H1 (cell line): ENCODE data around the gene FARS2. TPM values are rescaled to one million over a fixed set of nuclear protein-coding genes. Genes with fewer than 3 reads are reported as not detected.

Experiments used
- BACH1 ChIP-seq: IDR thresholded peaks from 2 replicates; pipeline ENCODE4 v1.6.1; 2012; ENCODE audit warnings: low read length, improper control_type of control experiment
- BCL11A ChIP-seq, 2 experiments: IDR thresholded peaks; one replicate each; pipeline ENCODE4 v1.6.1; 2011; ENCODE audit warnings: low read depth in 2 of 2, low read length in 2 of 2, mild to moderate bottlenecking in 2 of 2
- CHD1 ChIP-seq: IDR thresholded peaks from 2 replicates; pipeline ENCODE4 v1.6.1; 2012; ENCODE audit warnings: low read depth, low read length, improper control_type of control experiment
- HDAC2 ChIP-seq, 2 experiments: fragments of 300-600 bp in 1 of 2; sonication (generic) in 1 of 2; IDR thresholded peaks; 2 replicates each; pipeline ENCODE4 v1.6.1; 2011 to 2012; ENCODE audit warnings: low read depth in 2 of 2, low read length in 2 of 2, mild to moderate bottlenecking in 2 of 2, moderate library complexity in 2 of 2, borderline replicate concordance in 1 of 2, inconsistent platforms in 1 of 2
- JUN ChIP-seq: IDR thresholded peaks from 2 replicates; pipeline ENCODE4 v1.6.1; 2011; ENCODE audit warnings: low read depth, mild to moderate bottlenecking, improper control_type of control experiment, low read length
- KDM4A ChIP-seq: IDR thresholded peaks from one replicate; pipeline ENCODE4 v1.7.1; 2012; ENCODE audit warnings: low read depth, mild to moderate bottlenecking, moderate library complexity, low read length, inconsistent platforms; ENCODE audit not compliant: severe bottlenecking
- RXRA ChIP-seq: IDR thresholded peaks from 2 replicates; pipeline ENCODE4 v1.6.1; 2011; ENCODE audit warnings: low read depth, mild to moderate bottlenecking, low read length, moderate library complexity; ENCODE audit not compliant: insufficient read depth
- polyA plus RNA-seq, 7 experiments: library from polyadenylated mRNA; depleted of rRNA in 3 of 7; stranded (reverse) in 5 of 7; unstranded in 2 of 7; fragments of >200 nt in 5 of 7; fragments of 200-250 nt in 2 of 7; gene quantifications; 1 replicate in 5 of 7; 2 replicates in 1 of 7; 4 replicates in 1 of 7; pipeline versions ENCODE4 v1.2.1 to v1.2.3, GENCODE V29; 2011 to 2013; ENCODE audit warnings: missing spikeins in 2 of 7, mixed read lengths in 2 of 7
- total RNA-seq: library from RNA; stranded (reverse); fragmentation: NEBNext Ultra II Directional; extraction: Animal tissue kit (Norgen Biotek cat#: 25700); gene quantifications from 2 replicates; pipeline ENCODE4 v1.2.1, GENCODE V29; 2021
- TF ChIP-seq, protein P1 (sequence below): fragments of 300-600 bp; sonication (generic); IDR thresholded peaks from 2 replicates; pipeline ENCODE4 v1.7.1; 2012; ENCODE audit warnings: low read length, moderate library complexity, mild to moderate bottlenecking, inconsistent platforms; ENCODE audit not compliant: insufficient replicate concordance

Gene FARS2
- total and polyA plus RNA-seq, 2 of the 8 experiments (the other 6 are each of a cell fraction or from before 2014, with no cell fraction given): 11.7 to 14.4 TPM

DNA sequence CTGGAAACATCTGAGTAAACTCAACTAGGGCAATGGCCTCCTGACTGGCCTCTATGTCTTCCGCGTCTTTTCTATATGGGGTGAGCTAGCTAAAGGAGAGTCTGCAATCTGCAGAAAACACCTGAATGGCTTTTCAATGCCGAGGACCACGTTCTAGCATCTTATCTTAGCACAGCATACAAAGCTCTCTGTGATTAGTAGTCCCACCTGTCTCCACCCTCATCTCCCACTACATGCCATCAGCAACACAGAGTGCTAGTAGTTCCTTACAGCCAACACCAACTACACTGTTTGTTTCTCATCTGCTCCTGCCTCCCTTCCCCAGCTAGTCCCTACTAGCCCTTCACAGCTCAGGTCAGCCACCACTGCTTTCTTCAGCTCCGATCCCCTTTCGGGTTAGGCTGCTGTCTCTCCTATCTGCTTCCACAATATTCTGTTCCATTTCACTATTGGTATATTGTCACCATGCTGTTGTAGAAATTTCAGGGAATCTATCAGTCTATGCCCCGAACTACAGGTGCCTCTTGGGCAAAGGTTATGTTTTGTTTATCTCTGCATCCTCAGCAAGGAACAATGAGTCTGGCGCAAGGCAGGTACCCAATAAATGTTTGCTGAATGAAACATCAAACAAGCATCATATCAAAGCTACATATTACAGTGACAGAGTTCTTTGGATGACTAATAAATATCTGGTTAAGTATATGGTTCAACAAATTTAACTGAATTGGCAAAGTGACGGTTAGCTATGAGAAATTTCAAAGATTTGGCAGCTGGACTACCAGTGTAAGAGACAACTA is 12.8 kb upstream of the FARS2 start (continued):
- no peak for TF ChIP-seq CHD1
- no peak for TF ChIP-seq KDM4A
- TF ChIP-seq HDAC2 (IDR thresholded peaks at IDR 0.05; ENCODE audit: borderline replicate concordance in 1 of 2, low read depth in 2 of 2, low read length in 2 of 2): no peak
- no peak for TF ChIP-seq BACH1
- TF ChIP-seq, protein P1, sequence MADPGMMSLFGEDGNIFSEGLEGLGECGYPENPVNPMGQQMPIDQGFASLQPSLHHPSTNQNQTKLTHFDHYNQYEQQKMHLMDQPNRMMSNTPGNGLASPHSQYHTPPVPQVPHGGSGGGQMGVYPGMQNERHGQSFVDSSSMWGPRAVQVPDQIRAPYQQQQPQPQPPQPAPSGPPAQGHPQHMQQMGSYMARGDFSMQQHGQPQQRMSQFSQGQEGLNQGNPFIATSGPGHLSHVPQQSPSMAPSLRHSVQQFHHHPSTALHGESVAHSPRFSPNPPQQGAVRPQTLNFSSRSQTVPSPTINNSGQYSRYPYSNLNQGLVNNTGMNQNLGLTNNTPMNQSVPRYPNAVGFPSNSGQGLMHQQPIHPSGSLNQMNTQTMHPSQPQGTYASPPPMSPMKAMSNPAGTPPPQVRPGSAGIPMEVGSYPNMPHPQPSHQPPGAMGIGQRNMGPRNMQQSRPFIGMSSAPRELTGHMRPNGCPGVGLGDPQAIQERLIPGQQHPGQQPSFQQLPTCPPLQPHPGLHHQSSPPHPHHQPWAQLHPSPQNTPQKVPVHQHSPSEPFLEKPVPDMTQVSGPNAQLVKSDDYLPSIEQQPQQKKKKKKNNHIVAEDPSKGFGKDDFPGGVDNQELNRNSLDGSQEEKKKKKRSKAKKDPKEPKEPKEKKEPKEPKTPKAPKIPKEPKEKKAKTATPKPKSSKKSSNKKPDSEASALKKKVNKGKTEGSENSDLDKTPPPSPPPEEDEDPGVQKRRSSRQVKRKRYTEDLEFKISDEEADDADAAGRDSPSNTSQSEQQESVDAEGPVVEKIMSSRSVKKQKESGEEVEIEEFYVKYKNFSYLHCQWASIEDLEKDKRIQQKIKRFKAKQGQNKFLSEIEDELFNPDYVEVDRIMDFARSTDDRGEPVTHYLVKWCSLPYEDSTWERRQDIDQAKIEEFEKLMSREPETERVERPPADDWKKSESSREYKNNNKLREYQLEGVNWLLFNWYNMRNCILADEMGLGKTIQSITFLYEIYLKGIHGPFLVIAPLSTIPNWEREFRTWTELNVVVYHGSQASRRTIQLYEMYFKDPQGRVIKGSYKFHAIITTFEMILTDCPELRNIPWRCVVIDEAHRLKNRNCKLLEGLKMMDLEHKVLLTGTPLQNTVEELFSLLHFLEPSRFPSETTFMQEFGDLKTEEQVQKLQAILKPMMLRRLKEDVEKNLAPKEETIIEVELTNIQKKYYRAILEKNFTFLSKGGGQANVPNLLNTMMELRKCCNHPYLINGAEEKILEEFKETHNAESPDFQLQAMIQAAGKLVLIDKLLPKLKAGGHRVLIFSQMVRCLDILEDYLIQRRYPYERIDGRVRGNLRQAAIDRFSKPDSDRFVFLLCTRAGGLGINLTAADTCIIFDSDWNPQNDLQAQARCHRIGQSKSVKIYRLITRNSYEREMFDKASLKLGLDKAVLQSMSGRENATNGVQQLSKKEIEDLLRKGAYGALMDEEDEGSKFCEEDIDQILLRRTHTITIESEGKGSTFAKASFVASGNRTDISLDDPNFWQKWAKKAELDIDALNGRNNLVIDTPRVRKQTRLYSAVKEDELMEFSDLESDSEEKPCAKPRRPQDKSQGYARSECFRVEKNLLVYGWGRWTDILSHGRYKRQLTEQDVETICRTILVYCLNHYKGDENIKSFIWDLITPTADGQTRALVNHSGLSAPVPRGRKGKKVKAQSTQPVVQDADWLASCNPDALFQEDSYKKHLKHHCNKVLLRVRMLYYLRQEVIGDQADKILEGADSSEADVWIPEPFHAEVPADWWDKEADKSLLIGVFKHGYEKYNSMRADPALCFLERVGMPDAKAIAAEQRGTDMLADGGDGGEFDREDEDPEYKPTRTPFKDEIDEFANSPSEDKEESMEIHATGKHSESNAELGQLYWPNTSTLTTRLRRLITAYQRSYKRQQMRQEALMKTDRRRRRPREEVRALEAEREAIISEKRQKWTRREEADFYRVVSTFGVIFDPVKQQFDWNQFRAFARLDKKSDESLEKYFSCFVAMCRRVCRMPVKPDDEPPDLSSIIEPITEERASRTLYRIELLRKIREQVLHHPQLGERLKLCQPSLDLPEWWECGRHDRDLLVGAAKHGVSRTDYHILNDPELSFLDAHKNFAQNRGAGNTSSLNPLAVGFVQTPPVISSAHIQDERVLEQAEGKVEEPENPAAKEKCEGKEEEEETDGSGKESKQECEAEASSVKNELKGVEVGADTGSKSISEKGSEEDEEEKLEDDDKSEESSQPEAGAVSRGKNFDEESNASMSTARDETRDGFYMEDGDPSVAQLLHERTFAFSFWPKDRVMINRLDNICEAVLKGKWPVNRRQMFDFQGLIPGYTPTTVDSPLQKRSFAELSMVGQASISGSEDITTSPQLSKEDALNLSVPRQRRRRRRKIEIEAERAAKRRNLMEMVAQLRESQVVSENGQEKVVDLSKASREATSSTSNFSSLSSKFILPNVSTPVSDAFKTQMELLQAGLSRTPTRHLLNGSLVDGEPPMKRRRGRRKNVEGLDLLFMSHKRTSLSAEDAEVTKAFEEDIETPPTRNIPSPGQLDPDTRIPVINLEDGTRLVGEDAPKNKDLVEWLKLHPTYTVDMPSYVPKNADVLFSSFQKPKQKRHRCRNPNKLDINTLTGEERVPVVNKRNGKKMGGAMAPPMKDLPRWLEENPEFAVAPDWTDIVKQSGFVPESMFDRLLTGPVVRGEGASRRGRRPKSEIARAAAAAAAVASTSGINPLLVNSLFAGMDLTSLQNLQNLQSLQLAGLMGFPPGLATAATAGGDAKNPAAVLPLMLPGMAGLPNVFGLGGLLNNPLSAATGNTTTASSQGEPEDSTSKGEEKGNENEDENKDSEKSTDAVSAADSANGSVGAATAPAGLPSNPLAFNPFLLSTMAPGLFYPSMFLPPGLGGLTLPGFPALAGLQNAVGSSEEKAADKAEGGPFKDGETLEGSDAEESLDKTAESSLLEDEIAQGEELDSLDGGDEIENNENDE: no peak
- TF ChIP-seq JUN: no peak
- no peak for TF ChIP-seq RXRA
- no peak for TF ChIP-seq BCL11A (IDR thresholded peaks at IDR 0.05; ENCODE audit: low read depth in 2 of 2, low read length in 2 of 2)
- TF ChIP-seq, all 59 proteins: peak for 0
